WTC11 (cell line): ENCODE measurements around the gene FEN1. TPM values are rescaled to one million over a fixed set of nuclear protein-coding genes. Genes with fewer than 3 reads are reported as not detected.

Experiments
- ATAC-seq: fragments of 200-7000 bp; cut with Tn5 transposase; 2 replicates; pipeline ENCODE4 v1.10.0; 2021; ENCODE audit warnings: mild to moderate bottlenecking, moderate library complexity
- CTCF ChIA-PET: fragments of 300-600 bp; sonication (Branson Sonifier 250); formaldehyde crosslinking; loops from one replicate; lab custom pipeline; 2021; ENCODE audit warnings: antibody characterized with exemption; lab: Charles Lee
- POLR2A ChIA-PET: fragments of 350-600 bp; sonication (Branson Sonifier 250); formaldehyde crosslinking; loops from one replicate; lab custom pipeline; 2021; ENCODE audit warnings: antibody characterized with exemption; lab: Charles Lee
- DNase-seq: peaks from one replicate; pipeline ENCODE4 v3.0.0; 2021; ENCODE audit warnings: low spot score
- H3K27ac Mint-ChIP-seq: 2 replicates; pipeline ENCODE4 v1.8.0; 2021; ENCODE audit warnings: mixed read lengths
- H3K27me3 Mint-ChIP-seq: 2 replicates; pipeline ENCODE4 v1.8.0; 2021; ENCODE audit warnings: low read depth, mild to moderate bottlenecking, moderate library complexity, mixed read lengths
- H3K36me3 Mint-ChIP-seq: 2 replicates; pipeline ENCODE4 v1.8.0; 2021; ENCODE audit warnings: mixed read lengths
- H3K4me1 Mint-ChIP-seq: 2 replicates; pipeline ENCODE4 v1.8.0; 2022; ENCODE audit warnings: mixed read lengths
- H3K4me3 Mint-ChIP-seq: 2 replicates; pipeline ENCODE4 v1.8.0; 2021; ENCODE audit warnings: mild to moderate bottlenecking, moderate library complexity, mixed read lengths
- H3K9me3 Mint-ChIP-seq: 2 replicates; pipeline ENCODE4 v1.8.0; 2021; ENCODE audit warnings: mixed read lengths
- ATF1 ChIP-seq: sonication (generic); formaldehyde crosslinking; IDR thresholded peaks from 2 replicates; pipeline ENCODE4 v1.8.1; 2023; ENCODE audit warnings: mild to moderate bottlenecking, moderate library complexity, missing genetic modification reagents
- CTCF ChIP-seq: fragments of 200-600 bp; IDR thresholded peaks from 2 replicates; pipeline ENCODE4 v1.8.0; 2022; ENCODE audit warnings: antibody characterized with exemption
- E2F1 ChIP-seq: sonication (generic); formaldehyde crosslinking; IDR thresholded peaks from 2 replicates; pipeline ENCODE4 v1.8.0; 2022; ENCODE audit warnings: mild to moderate bottlenecking, missing genetic modification reagents
- ESRRA ChIP-seq: sonication (generic); formaldehyde crosslinking; IDR thresholded peaks from 2 replicates; pipeline ENCODE4 v1.8.1; 2022; ENCODE audit warnings: mild to moderate bottlenecking, missing genetic modification reagents, borderline replicate concordance
- FOXK1 ChIP-seq: sonication (generic); formaldehyde crosslinking; IDR thresholded peaks from 2 replicates; pipeline ENCODE4 v1.8.0; 2022; ENCODE audit warnings: mild to moderate bottlenecking, moderate library complexity, missing genetic modification reagents
- MXD4 ChIP-seq: fragments of 250-450 bp; sonication (Bioruptor Pico); IDR thresholded peaks from 2 replicates; pipeline ENCODE4 v1.8.0; 2021; ENCODE audit warnings: mild to moderate bottlenecking, moderate library complexity, borderline replicate concordance
- NR1H2 ChIP-seq: sonication (generic); formaldehyde crosslinking; IDR thresholded peaks from 2 replicates; pipeline ENCODE4 v1.9.0; 2021; ENCODE audit warnings: mild to moderate bottlenecking, moderate library complexity, missing genetic modification reagents
- RELA ChIP-seq: sonication (generic); formaldehyde crosslinking; IDR thresholded peaks from 2 replicates; pipeline ENCODE4 v1.8.1; 2022; ENCODE audit warnings: missing genetic modification reagents, mild to moderate bottlenecking, borderline replicate concordance
- TEAD1 ChIP-seq: sonication (generic); formaldehyde crosslinking; IDR thresholded peaks from 2 replicates; pipeline ENCODE4 v1.8.0; 2022; ENCODE audit warnings: mild to moderate bottlenecking, missing genetic modification reagents
- TEAD4 ChIP-seq: sonication (generic); formaldehyde crosslinking; IDR thresholded peaks from 2 replicates; pipeline ENCODE4 v1.8.0; 2022; ENCODE audit warnings: mild to moderate bottlenecking, missing genetic modification reagents
- ZNF121 ChIP-seq: sonication (generic); formaldehyde crosslinking; IDR thresholded peaks from 2 replicates; pipeline ENCODE4 v1.8.0; 2023; ENCODE audit warnings: missing genetic modification reagents
- ZNF138 ChIP-seq: sonication (generic); formaldehyde crosslinking; conservative IDR thresholded peaks from 2 replicates; pipeline ENCODE4 v1.8.1; 2022; ENCODE audit warnings: mild to moderate bottlenecking, moderate library complexity, missing genetic modification reagents
- ZNF532 ChIP-seq: fragments of 250-450 bp; sonication (Bioruptor Pico); IDR thresholded peaks from 2 replicates; pipeline ENCODE4 v1.9.0; 2021; ENCODE audit warnings: mild to moderate bottlenecking, borderline replicate concordance
- total RNA-seq: library from RNA; stranded (reverse); gene quantifications from 3 replicates; pipeline ENCODE4 v1.2.3, GENCODE V29; 2021
- TF ChIP-seq, protein P1 (sequence below): sonication (generic); formaldehyde crosslinking; IDR thresholded peaks from 2 replicates; pipeline ENCODE4 v1.8.0; 2023; ENCODE audit warnings: mild to moderate bottlenecking, missing genetic modification reagents
- TF ChIP-seq, protein P2 (sequence below): sonication (generic); formaldehyde crosslinking; IDR thresholded peaks from 2 replicates; pipeline ENCODE4 v1.8.1; 2022; ENCODE audit warnings: low read depth, mild to moderate bottlenecking, moderate library complexity, missing genetic modification reagents, borderline replicate concordance

The FEN1 gene
- total RNA-seq, 1 experiment from 2014 or later, result 96.3 TPM

- Mint-ChIP-seq H3K4me3 (peak overlapping the region; percentile 94), H3K27me3 (no peaks in the 10 kb centered on the region), H3K4me1 (peaks cover 21% of the 10 kb centered on the region), H3K27ac (peak overlapping the region; percentile 96), H3K9me3 (no peaks in the 10 kb centered on the region)
- POLR2A ChIA-PET, result interaction anchor here (0.8 to 2.3 kb wide), 4 partner anchors 9 to 41 kb away, joined by 3 to 18 read pairs (median 4); partner anchors contain the start of gene FADS1
- DNase-seq (no peak), ATAC-seq (peak; percentile 6)
- CTCF ChIA-PET, result interaction anchor here (0.6 to 7.1 kb wide), 11 partner anchors 10 to 314 kb away, joined by 3 to 175 read pairs (median 4); no protein-coding TSS in a partner anchor
- TF ChIP-seq TEAD1 (CRISPR knock-in tag), result 0 out of 2 replicates have a peak, but pooled peaks have one; percentile 49
- TF ChIP-seq E2F1 (CRISPR knock-in tag), result 0 out of 2 replicates have a peak, but pooled peaks have one; percentile 22
- 0 out of 2 replicates have a peak, but pooled peaks have one; percentile 48 for TF ChIP-seq RELA
- TF ChIP-seq, protein P1, sequence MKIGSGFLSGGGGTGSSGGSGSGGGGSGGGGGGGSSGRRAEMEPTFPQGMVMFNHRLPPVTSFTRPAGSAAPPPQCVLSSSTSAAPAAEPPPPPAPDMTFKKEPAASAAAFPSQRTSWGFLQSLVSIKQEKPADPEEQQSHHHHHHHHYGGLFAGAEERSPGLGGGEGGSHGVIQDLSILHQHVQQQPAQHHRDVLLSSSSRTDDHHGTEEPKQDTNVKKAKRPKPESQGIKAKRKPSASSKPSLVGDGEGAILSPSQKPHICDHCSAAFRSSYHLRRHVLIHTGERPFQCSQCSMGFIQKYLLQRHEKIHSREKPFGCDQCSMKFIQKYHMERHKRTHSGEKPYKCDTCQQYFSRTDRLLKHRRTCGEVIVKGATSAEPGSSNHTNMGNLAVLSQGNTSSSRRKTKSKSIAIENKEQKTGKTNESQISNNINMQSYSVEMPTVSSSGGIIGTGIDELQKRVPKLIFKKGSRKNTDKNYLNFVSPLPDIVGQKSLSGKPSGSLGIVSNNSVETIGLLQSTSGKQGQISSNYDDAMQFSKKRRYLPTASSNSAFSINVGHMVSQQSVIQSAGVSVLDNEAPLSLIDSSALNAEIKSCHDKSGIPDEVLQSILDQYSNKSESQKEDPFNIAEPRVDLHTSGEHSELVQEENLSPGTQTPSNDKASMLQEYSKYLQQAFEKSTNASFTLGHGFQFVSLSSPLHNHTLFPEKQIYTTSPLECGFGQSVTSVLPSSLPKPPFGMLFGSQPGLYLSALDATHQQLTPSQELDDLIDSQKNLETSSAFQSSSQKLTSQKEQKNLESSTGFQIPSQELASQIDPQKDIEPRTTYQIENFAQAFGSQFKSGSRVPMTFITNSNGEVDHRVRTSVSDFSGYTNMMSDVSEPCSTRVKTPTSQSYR (CRISPR knock-in tag), result no peak
- TF ChIP-seq, all 79 proteins: peak for 3
- H3K36me3 Mint-ChIP-seq, result peaks cover 39% of the 10 kb centered on the region
These were observed 545 bp downstream of the FEN1 start for GRCh38 chr11:61793083-61793828.

DNA sequence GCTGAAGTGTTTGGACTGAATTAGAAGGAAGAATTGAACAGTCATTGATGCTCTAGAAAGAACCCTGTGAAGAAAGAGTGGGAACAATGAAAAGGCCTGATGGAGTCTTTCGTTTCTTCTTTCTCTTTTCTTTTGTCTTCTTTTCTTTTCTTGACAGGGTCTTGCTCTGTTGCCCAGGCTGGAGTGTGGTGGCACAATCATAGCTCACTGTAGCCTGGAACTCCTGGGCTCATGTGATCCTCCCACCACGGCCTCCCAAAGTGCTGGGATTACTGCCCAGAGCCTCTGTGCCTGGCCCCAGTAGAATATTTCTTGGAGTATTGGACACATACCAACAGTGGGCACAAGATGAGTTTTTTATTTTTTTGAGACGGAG is 1.1 kb downstream of the FEN1 start:
- ATAC-seq, result no peak
- Mint-ChIP-seq H3K9me3 (no peaks in the 10 kb centered on the region), H3K27ac (peak overlapping the region; percentile 79; the same call in 1 of the 2 replicates), H3K27me3 (no peaks in the 10 kb centered on the region), H3K4me1 (peaks cover 21% of the 10 kb centered on the region), H3K36me3 (peaks cover 37% of the 10 kb centered on the region), H3K4me3 (peak overlapping the region; percentile 94)
- no peak for DNase-seq
- POLR2A ChIA-PET, result interaction anchor here (2.3 kb wide), 1 partner anchor 22 kb away, joined by 18 read pairs; the partner anchor contains the start of gene FADS1
- TF ChIP-seq ZNF121 (CRISPR knock-in tag) (peak; percentile 78), NR1H2 (CRISPR knock-in tag) (no peak), ZNF532 (CRISPR knock-in tag) (no peak)
- TF ChIP-seq, protein P2, sequence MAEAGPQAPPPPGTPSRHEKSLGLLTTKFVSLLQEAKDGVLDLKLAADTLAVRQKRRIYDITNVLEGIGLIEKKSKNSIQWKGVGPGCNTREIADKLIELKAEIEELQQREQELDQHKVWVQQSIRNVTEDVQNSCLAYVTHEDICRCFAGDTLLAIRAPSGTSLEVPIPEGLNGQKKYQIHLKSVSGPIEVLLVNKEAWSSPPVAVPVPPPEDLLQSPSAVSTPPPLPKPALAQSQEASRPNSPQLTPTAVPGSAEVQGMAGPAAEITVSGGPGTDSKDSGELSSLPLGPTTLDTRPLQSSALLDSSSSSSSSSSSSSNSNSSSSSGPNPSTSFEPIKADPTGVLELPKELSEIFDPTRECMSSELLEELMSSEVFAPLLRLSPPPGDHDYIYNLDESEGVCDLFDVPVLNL (CRISPR knock-in tag), result no peak
- TF ChIP-seq, all 79 proteins: peak for 1
- CTCF ChIA-PET, result interaction anchor here (1.1 kb wide), 1 partner anchor 288 kb away, joined by 3 read pairs; no protein-coding TSS in a partner anchor

GRCh38 chr11:61794579-61794978 is 1.9 kb downstream of the FEN1 start:
- POLR2A ChIA-PET, result interaction anchor here (2.3 kb wide), 1 partner anchor 21 kb away, joined by 18 read pairs; the partner anchor contains the start of gene FADS1
- no peaks in the 10 kb centered on the region for H3K9me3 Mint-ChIP-seq
- no peak overlapping the region for H3K27ac Mint-ChIP-seq
- H3K36me3 Mint-ChIP-seq, result peaks cover 32% of the 10 kb centered on the region
- no peak for DNase-seq
- CTCF ChIA-PET, result no interaction called here
- 0 out of 2 replicates have a peak overlapping the region, but pooled peaks have one; percentile 12 for H3K4me3 Mint-ChIP-seq
- peaks cover 21% of the 10 kb centered on the region for H3K4me1 Mint-ChIP-seq
- H3K27me3 Mint-ChIP-seq, result no peaks in the 10 kb centered on the region
- no peak for ATAC-seq
- TF ChIP-seq ATF1 (CRISPR knock-in tag), result no peak
- no peak for TF ChIP-seq ESRRA (CRISPR knock-in tag)
- no peak for TF ChIP-seq MXD4 (CRISPR knock-in tag)
- no peak for TF ChIP-seq ZNF138 (CRISPR knock-in tag)
- no peak for TF ChIP-seq NR1H2 (CRISPR knock-in tag)
- TF ChIP-seq FOXK1 (CRISPR knock-in tag), result no peak
- TF ChIP-seq TEAD4 (CRISPR knock-in tag), result no peak
- TF ChIP-seq CTCF, result no peak
